ENCODE measurements around the gene SNX22.

GRCh38 chr15:64136347-64136746, 15.2 kb upstream of the SNX22 start:
- TF ChIP-seq, protein P1, sequence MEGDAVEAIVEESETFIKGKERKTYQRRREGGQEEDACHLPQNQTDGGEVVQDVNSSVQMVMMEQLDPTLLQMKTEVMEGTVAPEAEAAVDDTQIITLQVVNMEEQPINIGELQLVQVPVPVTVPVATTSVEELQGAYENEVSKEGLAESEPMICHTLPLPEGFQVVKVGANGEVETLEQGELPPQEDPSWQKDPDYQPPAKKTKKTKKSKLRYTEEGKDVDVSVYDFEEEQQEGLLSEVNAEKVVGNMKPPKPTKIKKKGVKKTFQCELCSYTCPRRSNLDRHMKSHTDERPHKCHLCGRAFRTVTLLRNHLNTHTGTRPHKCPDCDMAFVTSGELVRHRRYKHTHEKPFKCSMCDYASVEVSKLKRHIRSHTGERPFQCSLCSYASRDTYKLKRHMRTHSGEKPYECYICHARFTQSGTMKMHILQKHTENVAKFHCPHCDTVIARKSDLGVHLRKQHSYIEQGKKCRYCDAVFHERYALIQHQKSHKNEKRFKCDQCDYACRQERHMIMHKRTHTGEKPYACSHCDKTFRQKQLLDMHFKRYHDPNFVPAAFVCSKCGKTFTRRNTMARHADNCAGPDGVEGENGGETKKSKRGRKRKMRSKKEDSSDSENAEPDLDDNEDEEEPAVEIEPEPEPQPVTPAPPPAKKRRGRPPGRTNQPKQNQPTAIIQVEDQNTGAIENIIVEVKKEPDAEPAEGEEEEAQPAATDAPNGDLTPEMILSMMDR (IDR thresholded peaks at IDR 0.05; ENCODE audit: insufficient read depth, low read length), result no peak
- no peak for TF ChIP-seq POLR2AphosphoS5 (IDR thresholded peaks at IDR 0.05; ENCODE audit: low read depth)
- TF ChIP-seq, protein P2, sequence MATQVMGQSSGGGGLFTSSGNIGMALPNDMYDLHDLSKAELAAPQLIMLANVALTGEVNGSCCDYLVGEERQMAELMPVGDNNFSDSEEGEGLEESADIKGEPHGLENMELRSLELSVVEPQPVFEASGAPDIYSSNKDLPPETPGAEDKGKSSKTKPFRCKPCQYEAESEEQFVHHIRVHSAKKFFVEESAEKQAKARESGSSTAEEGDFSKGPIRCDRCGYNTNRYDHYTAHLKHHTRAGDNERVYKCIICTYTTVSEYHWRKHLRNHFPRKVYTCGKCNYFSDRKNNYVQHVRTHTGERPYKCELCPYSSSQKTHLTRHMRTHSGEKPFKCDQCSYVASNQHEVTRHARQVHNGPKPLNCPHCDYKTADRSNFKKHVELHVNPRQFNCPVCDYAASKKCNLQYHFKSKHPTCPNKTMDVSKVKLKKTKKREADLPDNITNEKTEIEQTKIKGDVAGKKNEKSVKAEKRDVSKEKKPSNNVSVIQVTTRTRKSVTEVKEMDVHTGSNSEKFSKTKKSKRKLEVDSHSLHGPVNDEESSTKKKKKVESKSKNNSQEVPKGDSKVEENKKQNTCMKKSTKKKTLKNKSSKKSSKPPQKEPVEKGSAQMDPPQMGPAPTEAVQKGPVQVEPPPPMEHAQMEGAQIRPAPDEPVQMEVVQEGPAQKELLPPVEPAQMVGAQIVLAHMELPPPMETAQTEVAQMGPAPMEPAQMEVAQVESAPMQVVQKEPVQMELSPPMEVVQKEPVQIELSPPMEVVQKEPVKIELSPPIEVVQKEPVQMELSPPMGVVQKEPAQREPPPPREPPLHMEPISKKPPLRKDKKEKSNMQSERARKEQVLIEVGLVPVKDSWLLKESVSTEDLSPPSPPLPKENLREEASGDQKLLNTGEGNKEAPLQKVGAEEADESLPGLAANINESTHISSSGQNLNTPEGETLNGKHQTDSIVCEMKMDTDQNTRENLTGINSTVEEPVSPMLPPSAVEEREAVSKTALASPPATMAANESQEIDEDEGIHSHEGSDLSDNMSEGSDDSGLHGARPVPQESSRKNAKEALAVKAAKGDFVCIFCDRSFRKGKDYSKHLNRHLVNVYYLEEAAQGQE (IDR thresholded peaks at IDR 0.05; ENCODE audit: insufficient replicate concordance, low read depth), result no peak
